HEK293 (cell line): ENCODE measurements around the gene BDP1.
"Not testable (repeated sequence)": the region's sequence is repeated elsewhere in the genome, so short reads cannot be mapped to it uniquely, and the experiment has no call there.

Experiments
- CTCF ChIA-PET: fragments of 350-600 bp; formaldehyde crosslinking; extraction: SDS; loops from one replicate; lab custom pipeline; 2021; ENCODE audit warnings: antibody characterized with exemption; lab: Yijun Ruan, JAX
- POLR2A ChIA-PET: fragments of 300-600 bp; formaldehyde crosslinking; extraction: SDS; loops from one replicate; lab custom pipeline; 2020; ENCODE audit warnings: antibody characterized with exemption, inconsistent platforms; lab: Yijun Ruan, JAX
- H3K27ac ChIP-seq: fragments of 200-500 bp; sonication (Bioruptor generic); 2 replicates; pipeline ENCODE4 v1.5.1; 2014; ENCODE audit warnings: low read depth, low read length, control low read depth, inconsistent platforms; ENCODE audit errors: extremely low read depth
- H3K36me3 ChIP-seq, 2 experiments: fragments of 200-500 bp in 1 of 2; sonication (Bioruptor generic) in 1 of 2; 1 replicate in 1 of 2; 2 replicates in 1 of 2; pipeline ENCODE4 v1.5.1; 2014 to 2017; ENCODE audit warnings: inconsistent platforms in 2 of 2, low read length in 2 of 2; ENCODE audit not compliant: control insufficient read depth in 2 of 2, insufficient read depth in 1 of 2
- H3K4me1 ChIP-seq: fragments of 200-500 bp; sonication (Bioruptor generic); 2 replicates; pipeline ENCODE4 v1.5.1; 2014; ENCODE audit warnings: mild to moderate bottlenecking, low read length, inconsistent platforms; ENCODE audit not compliant: control insufficient read depth, insufficient read depth
- H3K4me3 ChIP-seq: 2 replicates; pipeline ENCODE4 v1.5.1; 2011; ENCODE audit warnings: low read depth, mild to moderate bottlenecking, control low read depth, low read length, moderate library complexity
- H3K9me3 ChIP-seq: fragments of 200-500 bp; sonication (Bioruptor generic); 2 replicates; pipeline ENCODE4 v1.5.1; 2014; ENCODE audit warnings: low read depth, low read length, inconsistent platforms; ENCODE audit not compliant: control insufficient read depth, insufficient read depth
- GFI1B ChIP-seq: fragments of 450-650 bp; formaldehyde crosslinking; IDR thresholded peaks from 2 replicates; pipeline ENCODE4 v1.5.1; 2016; ENCODE audit warnings: missing biosample characterization, missing genetic modification characterization
- IKZF3 ChIP-seq: fragments of 450-650 bp; IDR thresholded peaks from 2 replicates; pipeline ENCODE4 v1.5.0; 2018; ENCODE audit warnings: missing biosample characterization, mild to moderate bottlenecking, missing genetic modification characterization, moderate library complexity
- INSM2 ChIP-seq: fragments of 450-650 bp; formaldehyde crosslinking; IDR thresholded peaks from 2 replicates; pipeline ENCODE4 v1.5.1; 2016; ENCODE audit warnings: missing biosample characterization, missing genetic modification characterization
- KLF1 ChIP-seq: fragments of 450-650 bp; formaldehyde crosslinking; IDR thresholded peaks from 2 replicates; pipeline ENCODE4 v1.5.1; 2016; ENCODE audit warnings: missing biosample characterization, missing genetic modification characterization
- MZF1 ChIP-seq: fragments of 450-650 bp; formaldehyde crosslinking; IDR thresholded peaks from 2 replicates; pipeline ENCODE4 v1.5.1; 2017; ENCODE audit warnings: missing biosample characterization, missing genetic modification characterization, borderline replicate concordance
- SCRT1 ChIP-seq: fragments of 450-650 bp; formaldehyde crosslinking; IDR thresholded peaks from 2 replicates; pipeline ENCODE4 v1.5.1; 2016; ENCODE audit warnings: missing biosample characterization, missing genetic modification characterization, borderline replicate concordance
- WT1 ChIP-seq: fragments of 450-650 bp; formaldehyde crosslinking; IDR thresholded peaks from 2 replicates; pipeline ENCODE4 v1.5.1; 2016; ENCODE audit warnings: missing biosample characterization, missing genetic modification characterization
- ZBTB6 ChIP-seq: fragments of 450-650 bp; formaldehyde crosslinking; IDR thresholded peaks from 2 replicates; pipeline ENCODE4 v1.5.1; 2017; ENCODE audit warnings: missing biosample characterization, missing genetic modification characterization
- ZBTB8A ChIP-seq: fragments of 450-650 bp; formaldehyde crosslinking; IDR thresholded peaks from 2 replicates; pipeline ENCODE4 v1.5.1; 2016; ENCODE audit warnings: missing biosample characterization, missing genetic modification characterization
- ZFP3 ChIP-seq: fragments of 450-650 bp; formaldehyde crosslinking; IDR thresholded peaks from 2 replicates; pipeline ENCODE4 v1.5.1; 2016; ENCODE audit warnings: low read depth, missing biosample characterization, missing genetic modification characterization
- ZNF112 ChIP-seq: fragments of 450-650 bp; formaldehyde crosslinking; IDR thresholded peaks from 2 replicates; pipeline ENCODE4 v1.5.0; 2017; ENCODE audit warnings: missing biosample characterization, missing genetic modification characterization
- ZNF138 ChIP-seq: fragments of 450-650 bp; formaldehyde crosslinking; IDR thresholded peaks from 2 replicates; pipeline ENCODE4 v1.5.1; 2016; ENCODE audit warnings: missing biosample characterization, missing genetic modification characterization, borderline replicate concordance
- ZNF155 ChIP-seq: fragments of 450-650 bp; formaldehyde crosslinking; IDR thresholded peaks from 2 replicates; pipeline ENCODE4 v1.5.1; 2016; ENCODE audit warnings: missing biosample characterization, missing genetic modification characterization
- ZNF174 ChIP-seq: fragments of 450-650 bp; formaldehyde crosslinking; IDR thresholded peaks from 2 replicates; pipeline ENCODE4 v1.5.0; 2017; ENCODE audit warnings: missing biosample characterization, mild to moderate bottlenecking, missing genetic modification characterization
- ZNF423 ChIP-seq: fragments of 450-650 bp; formaldehyde crosslinking; IDR thresholded peaks from 2 replicates; pipeline ENCODE4 v1.5.1; 2016; ENCODE audit warnings: missing biosample characterization, missing genetic modification characterization
- ZNF426 ChIP-seq: fragments of 450-650 bp; formaldehyde crosslinking; IDR thresholded peaks from 2 replicates; pipeline ENCODE4 v1.5.1; 2017; ENCODE audit warnings: missing biosample characterization, missing genetic modification characterization, mild to moderate bottlenecking, inconsistent platforms, moderate library complexity
- ZNF449 ChIP-seq: fragments of 450-650 bp; formaldehyde crosslinking; IDR thresholded peaks from 2 replicates; pipeline ENCODE4 v1.5.1; 2017; ENCODE audit warnings: missing biosample characterization, mild to moderate bottlenecking, missing genetic modification characterization, moderate library complexity
- ZNF48 ChIP-seq: fragments of 450-650 bp; formaldehyde crosslinking; IDR thresholded peaks from 2 replicates; pipeline ENCODE4 v1.5.1; 2016; ENCODE audit warnings: missing biosample characterization, missing genetic modification characterization
- ZNF560 ChIP-seq: fragments of 450-650 bp; formaldehyde crosslinking; IDR thresholded peaks from 2 replicates; pipeline ENCODE4 v1.5.1; 2017; ENCODE audit warnings: missing biosample characterization, missing genetic modification characterization, borderline replicate concordance
- ZNF830 ChIP-seq: fragments of 450-650 bp; IDR thresholded peaks from 2 replicates; pipeline ENCODE4 v1.5.0; 2018; ENCODE audit warnings: missing biosample characterization, missing genetic modification characterization, low read depth, mild to moderate bottlenecking, moderate library complexity
- ZSCAN4 ChIP-seq: fragments of 450-650 bp; formaldehyde crosslinking; IDR thresholded peaks from 2 replicates; pipeline ENCODE4 v1.5.1; 2017; ENCODE audit warnings: missing biosample characterization, missing genetic modification characterization

Gene BDP1

GRCh38 chr5:71552026-71552749 lies 96.7 kb downstream of the BDP1 start:
- H3K36me3 ChIP-seq, result peaks cover 54 to 67% of the 10 kb centered on the region in 2 experiments
- H3K9me3 ChIP-seq, H3K4me1 ChIP-seq, POLR2A ChIA-PET, H3K27ac ChIP-seq, H3K4me3 ChIP-seq, CTCF ChIA-PET: not testable (repeated sequence)

- ChIA-PET CTCF (no interaction called here), POLR2A (no interaction called here)
- no peaks in the 10 kb centered on the region for H3K9me3 ChIP-seq
- H3K4me3 ChIP-seq, result no peak overlapping the region
- no peak overlapping the region for H3K27ac ChIP-seq
- peaks cover 9% of the 10 kb centered on the region; the same call in 1 of the 2 replicates for H3K4me1 ChIP-seq
- H3K36me3 ChIP-seq, result peaks cover 16 to 55% of the 10 kb centered on the region in 2 experiments
- TF ChIP-seq ZFP3 (no peak), ZBTB8A (tag by site-specific recombination) (no peak), ZNF138 (tag by site-specific recombination) (no peak), ZNF449 (tag by site-specific recombination) (no peak), ZNF155 (no peak), KLF1 (tag by site-specific recombination) (no peak), ZNF112 (no peak), MZF1 (tag by site-specific recombination) (no peak), ZNF174 (tag by site-specific recombination) (no peak), ZNF48 (tag by site-specific recombination) (no peak), ZNF426 (tag by site-specific recombination) (no peak), GFI1B (tag by site-specific recombination) (no peak), ZNF423 (no peak), ZNF560 (tag by site-specific recombination) (no peak), SCRT1 (tag by site-specific recombination) (no peak), ZNF830 (tag by site-specific recombination) (no peak), ZBTB6 (tag by site-specific recombination) (no peak), WT1 (no peak), IKZF3 (tag by site-specific recombination) (no peak)
Measured at GRCh38 chr5:71563161-71563560, 107.7 kb downstream of the BDP1 start.

GRCh38 chr5:71564895-71565294 lies 109.4 kb downstream of the BDP1 start:
- H3K4me3 ChIP-seq, result no peak overlapping the region
- H3K9me3 ChIP-seq, result no peaks in the 10 kb centered on the region
- ChIA-PET CTCF (no interaction called here), POLR2A (no interaction called here)
- no peak overlapping the region for H3K27ac ChIP-seq
- H3K36me3 ChIP-seq, result peaks cover 9 to 48% of the 10 kb centered on the region in 2 experiments
- H3K4me1 ChIP-seq, result peaks cover 9% of the 10 kb centered on the region; the same call in 1 of the 2 replicates
- no peak for TF ChIP-seq ZSCAN4 (tag by site-specific recombination)
- no peak for TF ChIP-seq INSM2
